B cell (primary cell): ENCODE results near the gene SDC1. TPM values are rescaled to one million over a fixed set of nuclear protein-coding genes. Genes with fewer than 3 reads are reported as not detected.

Experiments used
- ATAC-seq: fragments of 200-7000 bp; cut with Tn5 transposase; one replicate; pipeline ENCODE4 v1.10.0; 2021; ENCODE audit warnings: low read depth, mild to moderate bottlenecking, moderate number of reproducible peaks, moderate library complexity
- CTCF ChIA-PET: fragments of 350-600 bp; sonication (Branson Sonifier 250); formaldehyde crosslinking; loops from one replicate; lab custom pipeline; 2021; ENCODE audit warnings: antibody characterized with exemption, inconsistent platforms; lab: Charles Lee
- POLR2A ChIA-PET: fragments of 350-600 bp; sonication (Branson Sonifier 250); formaldehyde crosslinking; loops from one replicate; lab custom pipeline; 2021; ENCODE audit warnings: antibody characterized with exemption; lab: Charles Lee
- DNase-seq: peaks from one replicate; pipeline ENCODE4 v3.0.0; 2013
- H2AFZ ChIP-seq: 2 replicates; pipeline ENCODE4 v1.6.1; 2012; ENCODE audit warnings: mild to moderate bottlenecking, low read depth, low read length; ENCODE audit not compliant: insufficient read depth, poor library complexity, severe bottlenecking
- H3K27ac ChIP-seq, 2 donors: 1 replicate in 1 of 2; 2 replicates in 1 of 2; pipeline ENCODE4 v1.5.1; 2012 to 2013; ENCODE audit warnings: low read length in 2 of 2, mild to moderate bottlenecking in 2 of 2, moderate library complexity in 1 of 2
- H3K27me3 ChIP-seq, 4 experiments: fragments of 200-600 bp in 1 of 4; sonication (generic) in 1 of 4; replicated peaks in 1 of 4; 1 replicate in 2 of 4; 2 replicates in 2 of 4; pipeline versions ENCODE4 v1.6.1 to v1.7.0; 2013 to 2016; ENCODE audit warnings: low read length in 3 of 4, mild to moderate bottlenecking in 2 of 4, mixed read lengths in 1 of 4, moderate library complexity in 1 of 4; ENCODE audit not compliant: insufficient read depth in 4 of 4, control insufficient read depth in 3 of 4; ENCODE audit errors: control extremely low read depth in 1 of 4
- H3K36me3 ChIP-seq, 2 experiments: replicated peaks in 1 of 2; 1 replicate in 1 of 2; 2 replicates in 1 of 2; pipeline versions ENCODE4 v1.6.1 to v1.7.1; 2013; ENCODE audit warnings: low read length in 1 of 2; ENCODE audit not compliant: insufficient read depth in 2 of 2, control insufficient read depth in 1 of 2; ENCODE audit errors: control extremely low read depth in 1 of 2, extremely low read depth in 1 of 2
- H3K4me1 ChIP-seq, 2 donors: fragments of 200-600 bp in 1 of 2; sonication (generic) in 1 of 2; 1 replicate in 1 of 2; 2 replicates in 1 of 2; pipeline versions ENCODE4 v1.5.1 to v1.6.1; 2013 to 2017; ENCODE audit warnings: low read length in 2 of 2; ENCODE audit not compliant: control insufficient read depth in 2 of 2, insufficient read depth in 2 of 2
- H3K4me2 ChIP-seq: replicated peaks from 2 replicates; pipeline ENCODE3; 2012; ENCODE audit warnings: mild to moderate bottlenecking, low read depth, low read length; ENCODE audit not compliant: poor library complexity, severe bottlenecking
- H3K4me3 ChIP-seq, 5 experiments: fragments of 200-600 bp in 1 of 5; sonication (generic) in 1 of 5; 1 replicate in 3 of 5; 2 replicates in 2 of 5; pipeline versions ENCODE4 v1.5.1 to v1.7.0; 2011 to 2016; ENCODE audit warnings: low read length in 4 of 5, mild to moderate bottlenecking in 4 of 5, low read depth in 2 of 5, control low read depth in 1 of 5, moderate library complexity in 1 of 5; ENCODE audit not compliant: insufficient read depth in 1 of 5; ENCODE audit errors: control extremely low read depth in 1 of 5, extremely low read depth in 1 of 5
- H3K79me2 ChIP-seq: fragments of 200-600 bp; sonication (generic); one replicate; pipeline ENCODE4 v1.6.0; 2016; ENCODE audit warnings: low read length; ENCODE audit not compliant: control insufficient read depth, insufficient read depth
- H3K9ac ChIP-seq: fragments of 200-600 bp; sonication (generic); 2 replicates; pipeline ENCODE4 v1.6.1; 2017; ENCODE audit warnings: mild to moderate bottlenecking, low read length, moderate library complexity
- H3K9me3 ChIP-seq, 3 donors: one replicate each; pipeline versions ENCODE4 v1.6.1 to v1.7.1; 2013; ENCODE audit warnings: low read length in 2 of 3; ENCODE audit not compliant: control insufficient read depth in 2 of 3, insufficient read depth in 1 of 3; ENCODE audit errors: control extremely low read depth in 1 of 3
- H4K20me1 ChIP-seq: 2 replicates; pipeline ENCODE4 v1.6.0; 2012; ENCODE audit warnings: mild to moderate bottlenecking, low read length; ENCODE audit not compliant: insufficient read depth, control insufficient read depth, poor library complexity, severe bottlenecking
- H3K27ac Mint-ChIP-seq: one replicate; pipeline ENCODE4 v1.8.0; 2021; ENCODE audit warnings: mixed read lengths
- H3K27me3 Mint-ChIP-seq: one replicate; pipeline ENCODE4 v1.8.0; 2021; ENCODE audit warnings: mixed read lengths
- H3K4me1 Mint-ChIP-seq: one replicate; pipeline ENCODE4 v1.8.0; 2021; ENCODE audit warnings: mixed read lengths
- H3K4me3 Mint-ChIP-seq: one replicate; pipeline ENCODE4 v1.8.0; 2021; ENCODE audit warnings: mixed read lengths
- H3K9me3 Mint-ChIP-seq: one replicate; pipeline ENCODE4 v1.8.0; 2022; ENCODE audit warnings: mixed read lengths; ENCODE audit not compliant: insufficient read depth
- CTCF ChIP-seq: fragments of 200-600 bp; IDR thresholded peaks from one replicate; pipeline ENCODE4 v1.8.0; 2022; ENCODE audit warnings: antibody characterized with exemption, mild to moderate bottlenecking
- EZH2 ChIP-seq: IDR thresholded peaks from 2 replicates; pipeline ENCODE4 v1.6.1; 2012; ENCODE audit warnings: borderline replicate concordance, low read depth, mild to moderate bottlenecking, moderate library complexity, low read length; ENCODE audit not compliant: insufficient read depth, poor library complexity, severe bottlenecking
- WGBS: methylation state at CpG from one replicate; pipeline ENCODE4 v1.1.5; 2013; ENCODE audit warnings: missing lambda C conversion rate; ENCODE audit not compliant: insufficient coverage; 5-methylcytosine and 5-hydroxymethylcytosine counted together
- intact Hi-C: fragments of 100-400 bp; cut with micrococcal nuclease; formaldehyde crosslinking; loops from one replicate; pipeline ENCODE4 v1.10.0; 2022
- polyA plus RNA-seq: library from polyadenylated mRNA; depleted of rRNA; stranded (reverse); fragments of >200 nt; gene quantifications from 2 replicates; pipeline ENCODE4 v1.2.3, GENCODE V29; 2012
- total RNA-seq, 2 donors: library from RNA; stranded (reverse); fragments of 120-200 nt in 1 of 2; gene quantifications; 1 replicate in 1 of 2; 2 replicates in 1 of 2; pipeline versions ENCODE4 v1.2.3 to v1.2.4, GENCODE V29; 2013 to 2022

The SDC1 gene
- total and polyA plus RNA-seq, 2 donors (not counting 1 experiment from before 2014, with no cell fraction given): 0.22 TPM; not detected in 1

- H3K4me3 Mint-ChIP-seq: no peak overlapping the region
- no peak for DNase-seq
- TF ChIP-seq CTCF (no peak), EZH2 (no peak)
- Histone ChIP-seq H3K27ac (no peak overlapping the region), H3K9ac (no peak overlapping the region), H3K36me3 (no peaks in the 10 kb centered on the region), H3K4me3 (no peak overlapping the region), H3K79me2 (no peaks in the 10 kb centered on the region), H3K4me2 (no peak overlapping the region), H3K4me1 (no peaks in the 10 kb centered on the region), H4K20me1 (no peaks in the 10 kb centered on the region), H3K9me3 (peaks cover 0 to 8% (median 0%) of the 10 kb centered on the region in 3 donors), H2AFZ (no peak overlapping the region), H3K27me3 (no peaks in the 10 kb centered on the region)
- no peak overlapping the region for H3K27ac Mint-ChIP-seq
- H3K9me3 Mint-ChIP-seq: no peaks in the 10 kb centered on the region
- no peak for ATAC-seq
- H3K4me1 Mint-ChIP-seq: peaks cover 7% of the 10 kb centered on the region
- intact Hi-C loops: no loop called here
- ChIA-PET POLR2A (no interaction called here), CTCF (no interaction called here)
- no peaks in the 10 kb centered on the region for H3K27me3 Mint-ChIP-seq
- WGBS: 88% methylated on average over 7 of the region's 7 CpGs
Observed at GRCh38 chr2:20205069-20205468, 19.9 kb downstream of the SDC1 start.

GRCh38 chr2:20203521-20204225 is 21.3 kb downstream of the SDC1 start:
- Histone ChIP-seq H3K27ac (no peak overlapping the region), H3K4me1 (no peaks in the 10 kb centered on the region), H4K20me1 (no peaks in the 10 kb centered on the region), H3K4me2 (no peak overlapping the region), H3K36me3 (no peaks in the 10 kb centered on the region), H3K9me3 (peaks cover 0 to 8% (median 0%) of the 10 kb centered on the region in 3 donors), H3K4me3 (no peak overlapping the region), H2AFZ (no peak overlapping the region), H3K79me2 (no peaks in the 10 kb centered on the region), H3K27me3 (no peaks in the 10 kb centered on the region), H3K9ac (no peak overlapping the region)
- H3K9me3 Mint-ChIP-seq: no peaks in the 10 kb centered on the region
- DNase-seq (no peak), ATAC-seq (no peak)
- intact Hi-C loops: no loop called here
- ChIA-PET CTCF (no interaction called here), POLR2A (no interaction called here)
- H3K4me3 Mint-ChIP-seq: no peak overlapping the region
- H3K4me1 Mint-ChIP-seq: peaks cover 7% of the 10 kb centered on the region
- WGBS: 86% methylated on average over 15 of the region's 17 CpGs
- H3K27ac Mint-ChIP-seq: no peak overlapping the region
- no peak for TF ChIP-seq CTCF
- TF ChIP-seq EZH2: no peak
- H3K27me3 Mint-ChIP-seq: peaks cover 7% of the 10 kb centered on the region
